SK-N-SH (cell line): Measurements from ENCODE around the gene FTCD. TPM values are rescaled to one million over a fixed set of nuclear protein-coding genes. Genes with fewer than 3 reads are reported as not detected.
A peak's percentile ranks its signal among the peaks of the same experiment; 100 is the strongest.

Source experiments
- CTCF ChIA-PET: fragments of 300-600, 350-600 bp; formaldehyde crosslinking; extraction: SDS; loops from one replicate; lab custom pipeline; 2021; lab: Yijun Ruan, JAX
- POLR2A ChIA-PET: fragments of 350-600 bp; sonication (Branson Sonifier 250); formaldehyde crosslinking; extraction: SDS; loops from one replicate; lab custom pipeline; 2020; ENCODE audit warnings: antibody characterized with exemption, inconsistent platforms; lab: Yijun Ruan, JAX
- DNase-seq: peaks from one replicate; pipeline ENCODE4 v3.0.0; 2012
- H2AFZ ChIP-seq: fragments of 200-600 bp; sonication (generic); 2 replicates; pipeline ENCODE4 v1.8.1; 2016; ENCODE audit warnings: antibody characterized with exemption, mild to moderate bottlenecking, low read depth
- H3F3A ChIP-seq: fragments of 200-600 bp; sonication (generic); replicated peaks from 2 replicates; pipeline ENCODE3; 2016; ENCODE audit warnings: antibody characterized with exemption, mild to moderate bottlenecking; ENCODE audit not compliant: insufficient read depth
- H3K27ac ChIP-seq, 2 experiments: fragments of 200-500 bp in 1 of 2; fragments of 200-600 bp in 1 of 2; sonication (Bioruptor generic) in 1 of 2; sonication (generic), shearing (Covaris generic) in 1 of 2; 2 replicates each; pipeline versions ENCODE4 v1.5.1 to v1.6.1; 2014 to 2016; ENCODE audit warnings: low read depth in 2 of 2, inconsistent platforms in 1 of 2, low read length in 1 of 2, mild to moderate bottlenecking in 1 of 2, mixed read lengths in 1 of 2
- H3K27me3 ChIP-seq: fragments of 200-600 bp; sonication (generic), shearing (Covaris generic); 2 replicates; pipeline ENCODE4 v1.6.1; 2016; ENCODE audit warnings: mixed run types; ENCODE audit not compliant: insufficient read depth
- H3K36me3 ChIP-seq, 2 experiments: fragments of 200-500 bp in 1 of 2; fragments of 200-600 bp in 1 of 2; sonication (Bioruptor generic) in 1 of 2; sonication (generic) in 1 of 2; replicated peaks in 1 of 2; 2 replicates each; pipeline versions ENCODE3 to v1.5.1; 2014 to 2016; ENCODE audit warnings: low read length in 1 of 2, mild to moderate bottlenecking in 1 of 2; ENCODE audit not compliant: insufficient read depth in 2 of 2, control insufficient read depth in 1 of 2
- H3K4me1 ChIP-seq, 2 experiments: fragments of 200-500 bp in 1 of 2; fragments of 200-600 bp in 1 of 2; sonication (Bioruptor generic) in 1 of 2; sonication (generic), shearing (Covaris generic) in 1 of 2; 2 replicates each; pipeline versions ENCODE4 v1.5.1 to v1.6.1; 2014 to 2016; ENCODE audit warnings: low read depth in 1 of 2, low read length in 1 of 2, mixed run types in 1 of 2; ENCODE audit not compliant: insufficient read depth in 2 of 2, control insufficient read depth in 1 of 2
- H3K4me2 ChIP-seq: fragments of 200-600 bp; sonication (generic), shearing (Covaris generic); 2 replicates; pipeline ENCODE4 v1.6.1; 2017; ENCODE audit warnings: mixed run types
- H3K4me3 ChIP-seq, 2 experiments: fragments of 200-500 bp in 1 of 2; fragments of 200-600 bp in 1 of 2; sonication (Bioruptor generic) in 1 of 2; sonication (generic), shearing (Covaris generic) in 1 of 2; 2 replicates each; pipeline versions ENCODE4 v1.5.1 to v1.8.1; 2014 to 2016; ENCODE audit warnings: low read depth in 2 of 2, inconsistent platforms in 1 of 2, low read length in 1 of 2, mild to moderate bottlenecking in 1 of 2, mixed read lengths in 1 of 2, moderate library complexity in 1 of 2
- H3K79me2 ChIP-seq: fragments of 200-600 bp; sonication (generic); 2 replicates; pipeline ENCODE4 v1.8.1; 2017; ENCODE audit warnings: mild to moderate bottlenecking; ENCODE audit not compliant: insufficient read depth
- H3K9ac ChIP-seq: fragments of 200-600 bp; sonication (generic); 2 replicates; pipeline ENCODE4 v1.6.1; 2017; ENCODE audit warnings: mixed run types
- H3K9me2 ChIP-seq: fragments of 200-600 bp; sonication (generic); 2 replicates; pipeline ENCODE4 v1.6.1; 2017; ENCODE audit warnings: mixed run types
- H3K9me3 ChIP-seq: fragments of 200-600 bp; sonication (generic); 2 replicates; pipeline ENCODE4 v1.6.1; 2017; ENCODE audit warnings: mixed run types, mild to moderate bottlenecking, moderate library complexity
- H4K20me1 ChIP-seq: fragments of 200-600 bp; sonication (generic); 2 replicates; pipeline ENCODE4 v1.6.1; 2017; ENCODE audit warnings: mild to moderate bottlenecking, mixed run types; ENCODE audit not compliant: insufficient read depth
- CTCF ChIP-seq: fragments of 200-600 bp; sonication (generic); IDR thresholded peaks from 2 replicates; pipeline ENCODE4 v1.6.1; 2017; ENCODE audit warnings: antibody characterized with exemption, mild to moderate bottlenecking, moderate library complexity
- EP300 ChIP-seq, 2 experiments: IDR thresholded peaks; 2 replicates each; pipeline versions ENCODE4 v1.4.0 to v1.6.1; 2012; ENCODE audit warnings: borderline replicate concordance in 1 of 2, low read depth in 1 of 2, low read length in 1 of 2
- GABPA ChIP-seq: IDR thresholded peaks from 2 replicates; pipeline ENCODE4 v1.4.0; 2012; ENCODE audit warnings: low read depth, mild to moderate bottlenecking
- IRF3 ChIP-seq: fragments of 150-350 bp; IDR thresholded peaks from 2 replicates; pipeline ENCODE4 v1.6.1; 2016; ENCODE audit warnings: mild to moderate bottlenecking, low read depth, low read length
- JUND ChIP-seq: IDR thresholded peaks from 2 replicates; pipeline ENCODE4 v1.4.0; 2012
- MAX ChIP-seq: IDR thresholded peaks from 2 replicates; pipeline ENCODE4 v1.4.0; 2012; ENCODE audit warnings: low read depth
- MEF2A ChIP-seq: IDR thresholded peaks from 2 replicates; pipeline ENCODE4 v1.4.0; 2012; ENCODE audit warnings: low read depth, borderline replicate concordance
- MXI1 ChIP-seq: IDR thresholded peaks from 2 replicates; pipeline ENCODE4 v1.6.1; 2012; ENCODE audit warnings: mild to moderate bottlenecking, low read depth, low read length, improper control_type of control experiment
- POLR2AphosphoS5 ChIP-seq: IDR thresholded peaks from 2 replicates; pipeline ENCODE4 v1.6.1; 2012; ENCODE audit warnings: low read depth, low read length
- RCOR1 ChIP-seq: fragments of 150-350 bp; IDR thresholded peaks from 2 replicates; pipeline ENCODE4 v1.6.1; 2017; ENCODE audit warnings: antibody characterized with exemption, low read length
- SIN3A ChIP-seq: IDR thresholded peaks from 2 replicates; pipeline ENCODE4 v1.6.1; 2012; ENCODE audit warnings: low read depth, mild to moderate bottlenecking, low read length, moderate library complexity, borderline replicate concordance
- TAF1 ChIP-seq: IDR thresholded peaks from 2 replicates; pipeline ENCODE4 v1.6.1; 2012; ENCODE audit warnings: low read depth, mild to moderate bottlenecking, low read length, moderate library complexity, borderline replicate concordance
- TCF12 ChIP-seq: IDR thresholded peaks from 2 replicates; pipeline ENCODE4 v1.4.0; 2012
- ZBTB33 ChIP-seq: IDR thresholded peaks from 2 replicates; pipeline ENCODE4 v1.4.0; 2012; ENCODE audit warnings: low read depth, borderline replicate concordance
- WGBS: methylation state at CpG from one replicate; pipeline ENCODE4 v1.1.6; 2017; ENCODE audit warnings: low lambda C conversion rate; 5-methylcytosine and 5-hydroxymethylcytosine counted together
- polyA plus RNA-seq, 3 experiments: library from polyadenylated mRNA; depleted of rRNA; stranded (reverse); fragments of >200 nt; gene quantifications; 2 replicates each; pipeline ENCODE4 v1.2.3, GENCODE V29; 2012
- TF ChIP-seq, protein P1 (sequence below): IDR thresholded peaks from 2 replicates; pipeline ENCODE4 v1.4.0; 2012; ENCODE audit warnings: low read depth, borderline replicate concordance

FTCD gene
- polyA plus RNA-seq, 1 of the 3 experiments (the other 2 are of a cell fraction) = 0.33 TPM

GRCh38 chr21:46193829-46194373 lies 38.5 kb upstream of the FTCD start:
- Histone ChIP-seq H3K9ac (no peak overlapping the region), H3K27ac (peak overlapping the region in 1 of 2 experiments; percentile 90; a peak in 2 of 4 replicates), H3K4me1 (peaks cover 10 to 37% of the 10 kb centered on the region in 2 experiments), H3F3A (peaks cover 2% of the 10 kb centered on the region), H3K27me3 (no peaks in the 10 kb centered on the region), H3K4me2 (no peak overlapping the region)
- CTCF ChIA-PET = interaction anchor here (0.7 to 1.9 kb wide), 2 partner anchors 51 to 52 kb away, joined by 3 to 6 read pairs; no protein-coding TSS in a partner anchor
- no peak for DNase-seq
- no peak for TF ChIP-seq CTCF
- no peak for TF ChIP-seq GABPA
- TF ChIP-seq TCF12 = no peak
- no peak for TF ChIP-seq JUND
- no peak for TF ChIP-seq SIN3A
- no peak for TF ChIP-seq IRF3
- TF ChIP-seq MXI1 = no peak
- TF ChIP-seq ZBTB33 = no peak
- TF ChIP-seq MEF2A = no peak
- TF ChIP-seq EP300 (IDR thresholded peaks at IDR 0.05; ENCODE audit: borderline replicate concordance in 1 of 2, low read depth in 1 of 2, low read length in 1 of 2) = no peak
- TF ChIP-seq, protein P1, sequence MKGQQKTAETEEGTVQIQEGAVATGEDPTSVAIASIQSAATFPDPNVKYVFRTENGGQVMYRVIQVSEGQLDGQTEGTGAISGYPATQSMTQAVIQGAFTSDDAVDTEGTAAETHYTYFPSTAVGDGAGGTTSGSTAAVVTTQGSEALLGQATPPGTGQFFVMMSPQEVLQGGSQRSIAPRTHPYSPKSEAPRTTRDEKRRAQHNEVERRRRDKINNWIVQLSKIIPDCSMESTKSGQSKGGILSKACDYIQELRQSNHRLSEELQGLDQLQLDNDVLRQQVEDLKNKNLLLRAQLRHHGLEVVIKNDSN = no peak
- TF ChIP-seq POLR2AphosphoS5 = no peak
- TF ChIP-seq MAX = no peak
- no peak for TF ChIP-seq RCOR1
- no peak for TF ChIP-seq TAF1
- TF ChIP-seq, all 33 proteins: peak for 0
- H4K20me1 ChIP-seq = no peaks in the 10 kb centered on the region
- POLR2A ChIA-PET = no interaction called here
- H3K4me3 ChIP-seq = no peak overlapping the region
- WGBS = 87% methylated on average over 7 of the region's 10 CpGs
- no peaks in the 10 kb centered on the region for H3K79me2 ChIP-seq
- no peaks in the 10 kb centered on the region for H3K9me2 ChIP-seq
- H3K9me3 ChIP-seq = no peaks in the 10 kb centered on the region
- peaks cover 12 to 35% of the 10 kb centered on the region in 2 experiments for H3K36me3 ChIP-seq
- no peak overlapping the region for H2AFZ ChIP-seq
